Cerebellar nuclear complex (tissue), 1 donor: Measurements from ENCODE around the gene PNPLA8.

Source experiments
- DNase-seq, 2 experiments: peaks; one replicate each; lab custom pipeline; 2025; lab: John Stamatoyannopoulos, UW

PNPLA8 gene

DNA sequence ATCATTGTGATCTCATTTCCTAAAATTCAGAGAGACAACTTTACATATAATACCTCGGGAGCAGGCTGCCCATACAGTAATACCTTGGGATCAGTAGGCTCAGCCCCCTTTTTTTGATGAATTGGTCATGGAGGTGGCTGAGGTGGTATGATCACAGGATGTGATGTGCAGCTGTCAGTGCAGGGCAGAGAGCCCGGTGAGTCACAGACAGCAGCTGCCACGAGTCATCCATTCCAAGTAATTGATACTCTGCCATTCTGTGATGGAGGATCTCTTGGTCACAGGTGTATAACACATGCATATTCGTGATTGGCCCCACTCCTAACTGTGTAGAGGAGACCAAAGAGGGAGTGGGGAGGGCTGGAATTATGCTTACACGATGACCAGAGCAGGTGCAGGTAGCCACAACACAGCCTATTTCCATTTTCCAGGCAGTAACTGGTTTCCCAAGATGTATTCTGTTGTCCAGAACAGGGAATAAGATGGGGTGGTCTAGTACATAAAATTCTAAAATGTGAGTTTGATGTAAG lies 83.8 kb downstream of the PNPLA8 start:
- no peak for DNase-seq

- no peak for DNase-seq
These were observed 84.5 kb downstream of the PNPLA8 start for GRCh38 chr7:108441392-108441955.

- no peak for DNase-seq
These were observed 85.3 kb downstream of the PNPLA8 start for GRCh38 chr7:108440613-108441012.

DNA sequence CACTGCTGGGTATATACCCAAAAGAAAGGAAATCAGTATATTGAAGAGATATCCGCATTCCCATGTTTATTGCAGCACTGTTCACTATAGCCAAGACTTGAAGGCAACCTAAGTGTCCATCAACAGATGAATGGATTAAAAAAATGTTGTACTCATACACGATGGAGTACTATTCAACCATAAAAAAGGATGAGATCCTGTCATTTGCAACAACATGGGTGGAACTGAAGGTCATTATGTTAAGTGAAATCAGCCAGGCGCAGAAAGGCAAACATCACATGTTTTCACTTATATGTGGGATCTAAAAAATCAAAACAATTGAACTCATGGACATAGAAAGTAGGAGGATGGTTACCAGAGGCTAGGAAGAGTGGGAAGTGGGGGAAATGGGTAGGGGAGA lies 89.0 kb downstream of the PNPLA8 start:
- no peak for DNase-seq

DNA sequence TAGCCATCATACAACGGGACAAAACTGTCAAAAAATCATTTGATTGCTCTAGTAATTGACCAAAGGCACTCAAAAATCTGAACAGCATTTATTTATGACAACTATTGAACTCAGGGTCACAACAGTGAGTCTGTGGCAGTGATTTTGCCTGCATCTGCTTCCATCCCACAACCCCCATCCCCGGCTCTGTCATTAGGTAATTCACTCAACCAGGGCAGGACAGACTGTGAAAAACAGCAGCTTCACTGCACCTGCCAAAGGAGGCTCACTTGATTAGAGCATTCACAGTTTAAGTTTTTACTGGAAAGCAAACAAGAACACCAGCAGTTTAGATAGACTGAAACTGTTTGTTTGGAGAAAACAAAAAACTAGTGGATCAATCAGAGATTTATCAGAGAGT lies 91.9 kb downstream of the PNPLA8 start:
- no peak for DNase-seq

DNA sequence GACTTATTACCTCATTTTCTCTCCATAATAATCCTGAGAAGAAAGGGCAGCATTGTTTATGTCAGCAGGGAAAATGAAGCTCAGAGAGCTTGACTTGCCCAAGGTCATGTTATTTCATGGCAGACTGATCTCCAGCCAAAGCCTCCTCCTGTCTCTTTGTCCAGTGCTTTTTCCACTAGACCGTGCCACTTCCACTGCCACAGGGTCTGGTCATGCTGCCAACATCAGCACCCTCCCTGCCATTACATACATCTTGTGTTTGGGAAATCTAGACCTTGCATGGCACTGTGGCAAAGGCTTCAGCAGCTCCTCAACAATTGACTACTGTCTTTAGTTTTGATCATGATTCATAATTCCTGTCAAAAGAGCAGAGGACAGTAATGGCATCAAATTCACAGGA lies 94.8 kb downstream of the PNPLA8 start:
- no peak for DNase-seq

DNA sequence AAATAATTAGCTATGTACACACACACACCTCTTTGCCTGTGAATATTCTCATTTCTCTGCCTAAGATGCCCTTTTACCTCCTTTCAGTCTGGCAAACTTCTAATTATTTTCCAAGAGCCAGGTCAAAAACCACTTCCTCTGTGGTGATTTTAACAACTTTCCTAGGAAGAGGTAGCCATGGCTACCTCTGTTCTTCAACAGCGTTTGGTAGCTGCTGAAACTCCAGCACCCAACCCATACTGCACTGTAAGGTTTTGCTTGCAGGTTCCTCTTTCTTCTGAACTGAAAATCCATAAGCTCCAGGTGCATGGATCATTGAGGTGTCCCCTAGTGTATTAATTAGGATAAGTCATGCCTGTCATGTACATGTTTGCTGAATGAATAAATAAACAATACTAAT lies 95.3 kb downstream of the PNPLA8 start:
- no peak for DNase-seq

GRCh38 chr7:108427766-108428165 lies 98.2 kb downstream of the PNPLA8 start:
- DNase-seq = no peak

GRCh38 chr7:108425714-108426275 lies 100.1 kb downstream of the PNPLA8 start:
- no peak for DNase-seq

DNA sequence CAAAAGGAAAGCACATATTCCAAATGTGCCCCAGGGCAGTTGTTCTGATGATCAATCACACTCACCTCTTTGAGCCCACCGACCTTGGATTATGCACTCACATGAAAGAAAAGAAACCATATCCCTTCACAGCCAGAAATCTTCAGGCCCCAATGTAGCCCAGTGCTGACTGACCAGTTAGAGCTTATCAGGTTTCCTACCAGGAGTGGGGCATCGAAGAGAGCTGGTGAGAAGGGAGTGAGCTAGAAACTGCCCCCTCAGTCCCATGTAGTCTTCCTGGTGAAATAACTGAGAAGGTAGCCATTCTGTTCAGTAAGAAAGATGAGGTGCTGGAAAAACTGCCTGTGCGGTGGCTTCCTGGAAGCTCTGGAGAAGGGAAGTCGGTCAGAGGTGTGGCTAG lies 101.9 kb downstream of the PNPLA8 start:
- no peak for DNase-seq

DNA sequence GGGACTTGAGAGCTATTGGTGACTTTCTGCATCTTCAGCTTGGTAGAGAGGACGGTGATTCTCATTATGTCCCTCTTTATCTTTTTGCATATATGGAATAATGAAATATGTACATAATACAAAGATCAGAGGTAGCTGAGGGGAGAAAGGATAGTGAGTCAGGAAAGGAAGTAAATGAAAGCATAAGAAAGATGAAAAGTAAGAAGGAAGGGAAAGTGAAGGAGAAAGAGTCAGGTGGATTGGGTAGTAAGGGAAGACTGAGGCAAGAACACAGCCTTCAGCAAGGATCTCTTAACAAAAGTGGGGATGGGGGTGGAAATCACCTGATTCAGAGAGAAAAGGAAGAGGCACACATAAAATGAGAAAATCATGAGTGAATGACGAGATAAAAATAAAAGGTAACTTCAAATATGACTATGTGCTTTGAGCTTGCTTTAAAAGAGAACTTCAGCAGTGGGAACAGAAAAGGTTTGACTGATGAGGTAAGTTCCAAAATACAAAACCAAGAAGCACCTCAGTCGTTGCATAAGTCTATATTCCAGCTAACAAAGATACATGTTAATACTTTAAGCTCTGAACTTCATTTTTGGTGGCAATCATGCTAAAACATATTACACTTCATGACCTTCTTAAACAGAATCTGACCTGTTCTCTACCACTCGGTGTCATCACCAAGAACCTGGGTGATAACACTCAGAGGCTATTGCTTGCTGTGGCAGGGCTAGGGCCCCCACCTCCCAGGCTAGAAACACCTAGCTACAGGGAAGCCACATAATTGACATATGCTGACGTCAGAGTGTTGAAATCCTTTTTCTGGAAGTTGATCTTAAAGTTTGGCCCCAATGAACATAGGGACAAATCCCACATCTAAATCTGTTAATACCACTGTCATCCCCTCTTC lies 102.6 kb downstream of the PNPLA8 start:
- DNase-seq = no peak

DNA sequence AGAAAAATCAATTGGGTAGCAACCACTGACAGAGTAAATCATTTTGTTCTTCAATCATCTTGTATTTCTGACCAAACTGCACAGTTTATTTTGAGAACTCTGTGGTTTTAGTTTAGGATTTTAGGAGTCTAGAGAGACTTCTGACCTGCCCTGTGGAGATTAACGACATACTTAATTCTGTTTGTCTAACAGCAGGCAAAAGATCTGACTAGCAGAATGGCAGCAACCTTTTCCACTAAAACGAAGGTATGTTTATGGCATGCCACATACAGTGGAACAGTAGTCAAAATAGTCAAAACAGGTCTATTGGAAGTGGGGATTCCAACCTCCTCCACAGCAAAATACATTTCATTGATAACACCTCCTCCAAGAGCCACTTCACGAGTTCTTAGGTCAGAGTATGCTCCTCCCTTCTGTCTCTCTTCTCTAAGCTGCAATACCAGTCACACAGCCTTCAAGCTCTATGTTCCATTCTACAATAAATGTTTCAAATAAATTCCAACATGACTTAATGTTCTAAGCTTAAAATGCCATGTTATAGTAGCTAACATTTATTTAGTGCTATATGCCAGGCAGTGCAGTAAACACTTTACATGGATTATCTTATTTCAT lies 104.1 kb downstream of the PNPLA8 start:
- DNase-seq = no peak
